ENCODE results near the gene MINAR2.

The MINAR2 gene

GRCh38 chr5:129773376-129773775 lies 25.5 kb downstream of the MINAR2 start:
- no peak for DNase-seq

GRCh38 chr5:129781594-129781993 lies 33.7 kb downstream of the MINAR2 start:
- DNase-seq: no peak

- no peak for DNase-seq
These were observed 55.5 kb downstream of the MINAR2 start for GRCh38 chr5:129803403-129803802.

- DNase-seq: no peak
These were observed 56.8 kb downstream of the MINAR2 start for GRCh38 chr5:129804705-129805104.

GRCh38 chr5:129807162-129807814 lies 59.4 kb downstream of the MINAR2 start:
- DNase-seq: no peak

All from CD4-positive, alpha-beta T cell treated with Interleukin-1 beta for 1 hour (primary cell).